DND-41 (cell line): ENCODE measurements around the gene UCHL3.

ENCODE experiments used
- CTCF ChIP-seq: IDR thresholded peaks from 2 replicates; pipeline ENCODE4 v1.5.1; 2012; ENCODE audit warnings: borderline replicate concordance, low read length, moderate library complexity, mild to moderate bottlenecking; ENCODE audit not compliant: poor library complexity, severe bottlenecking; ENCODE audit errors: extremely low read depth
- EZH2 ChIP-seq: IDR thresholded peaks from 3 replicates; pipeline ENCODE4 v1.6.1; 2012; ENCODE audit warnings: borderline replicate concordance, low read depth, mild to moderate bottlenecking, moderate library complexity, low read length, inconsistent platforms; ENCODE audit not compliant: severe bottlenecking

- TF ChIP-seq CTCF, result no peak
- TF ChIP-seq EZH2, result no peak
These were observed 98.9 kb downstream of the UCHL3 start for GRCh38 chr13:75648446-75648845.
